A673 (cell line): ENCODE measurements around the gene NPW. TPM values are rescaled to one million over a fixed set of nuclear protein-coding genes. Genes with fewer than 3 reads are reported as not detected.

Source experiments
- BruUV-seq: library from RNA; stranded (reverse); fragments of 400-500 nt; replicated peaks from 2 replicates; lab custom pipeline; 2021; lab: Mats Ljungman, UMichigan
- CTCF ChIA-PET: fragments of 300-600 bp; sonication (Branson Sonifier 250); formaldehyde crosslinking; loops from one replicate; lab custom pipeline; 2022; ENCODE audit warnings: antibody characterized with exemption; lab: Charles Lee
- POLR2A ChIA-PET: fragments of 300-600 bp; sonication (Branson Sonifier 250); formaldehyde crosslinking; loops from one replicate; lab custom pipeline; 2022; ENCODE audit warnings: antibody characterized with exemption; ENCODE audit not compliant: low non-redundant PET; lab: Charles Lee
- DNase-seq: peaks from one replicate; pipeline ENCODE4 v3.0.0-alpha.2; 2015; ENCODE audit warnings: low spot score
- H3K27ac ChIP-seq: fragments of 200-600 bp; sonication (generic); 2 replicates; pipeline ENCODE4 v1.5.1; 2016; ENCODE audit warnings: mixed run types, low read depth, mild to moderate bottlenecking, mixed read lengths, antibody characterized with exemption, low read length; ENCODE audit not compliant: poor library complexity, severe bottlenecking
- H3K27me3 ChIP-seq: fragments of 200-600 bp; sonication (generic); replicated peaks from 2 replicates; pipeline ENCODE4 v1.6.1; 2017; ENCODE audit warnings: mixed run types, low read depth, mild to moderate bottlenecking, mixed read lengths, antibody characterized with exemption, low read length; ENCODE audit not compliant: insufficient read depth, poor library complexity
- H3K36me3 ChIP-seq: fragments of 200-600 bp; sonication (generic); 2 replicates; pipeline ENCODE4 v1.6.1; 2016; ENCODE audit warnings: mixed run types, mild to moderate bottlenecking, mixed read lengths, antibody characterized with exemption, low read length; ENCODE audit not compliant: insufficient read depth, poor library complexity, severe bottlenecking
- H3K4me1 ChIP-seq: fragments of 200-600 bp; sonication (generic); 2 replicates; pipeline ENCODE4 v1.6.1; 2017; ENCODE audit warnings: mixed run types, mild to moderate bottlenecking, mixed read lengths, antibody characterized with exemption, low read length; ENCODE audit not compliant: insufficient read depth, poor library complexity, severe bottlenecking
- H3K4me3 ChIP-seq: fragments of 200-600 bp; sonication (generic); 2 replicates; pipeline ENCODE4 v1.5.1; 2016; ENCODE audit warnings: low read depth, mixed run types, mild to moderate bottlenecking, mixed read lengths, low read length; ENCODE audit not compliant: poor library complexity, severe bottlenecking
- H3K9me3 ChIP-seq: fragments of 200-600 bp; sonication (generic); 2 replicates; pipeline ENCODE4 v1.6.1; 2016; ENCODE audit warnings: mixed run types, low read depth, mild to moderate bottlenecking, mixed read lengths, antibody characterized with exemption, low read length; ENCODE audit not compliant: poor library complexity, severe bottlenecking
- CTCF ChIP-seq: fragments of 300-800, 200-600 bp; sonication (generic); conservative IDR thresholded peaks from 2 replicates; pipeline ENCODE4 v1.5.1; 2017; ENCODE audit warnings: low read depth, mild to moderate bottlenecking, antibody characterized with exemption, low read length, moderate library complexity, mixed read lengths
- EZH2 ChIP-seq: fragments of 200-600 bp; sonication (generic); IDR thresholded peaks from 2 replicates; pipeline ENCODE4 v1.6.1; 2017; ENCODE audit warnings: borderline replicate concordance, low read depth, mild to moderate bottlenecking, mixed read lengths, antibody characterized with exemption, low read length; ENCODE audit not compliant: poor library complexity, severe bottlenecking
- intact Hi-C: fragments of 100-400 bp; cut with micrococcal nuclease; formaldehyde crosslinking; loops from one replicate; pipeline ENCODE4 v1.10.0; 2022; ENCODE audit not compliant: unreplicated experiment
- total RNA-seq: library from RNA; stranded (reverse); gene quantifications from 2 replicates; pipeline ENCODE4 v1.2.3, GENCODE V29; 2021

The NPW gene
- total RNA-seq, 1 experiment from 2014 or later = 96.5 TPM

DNA sequence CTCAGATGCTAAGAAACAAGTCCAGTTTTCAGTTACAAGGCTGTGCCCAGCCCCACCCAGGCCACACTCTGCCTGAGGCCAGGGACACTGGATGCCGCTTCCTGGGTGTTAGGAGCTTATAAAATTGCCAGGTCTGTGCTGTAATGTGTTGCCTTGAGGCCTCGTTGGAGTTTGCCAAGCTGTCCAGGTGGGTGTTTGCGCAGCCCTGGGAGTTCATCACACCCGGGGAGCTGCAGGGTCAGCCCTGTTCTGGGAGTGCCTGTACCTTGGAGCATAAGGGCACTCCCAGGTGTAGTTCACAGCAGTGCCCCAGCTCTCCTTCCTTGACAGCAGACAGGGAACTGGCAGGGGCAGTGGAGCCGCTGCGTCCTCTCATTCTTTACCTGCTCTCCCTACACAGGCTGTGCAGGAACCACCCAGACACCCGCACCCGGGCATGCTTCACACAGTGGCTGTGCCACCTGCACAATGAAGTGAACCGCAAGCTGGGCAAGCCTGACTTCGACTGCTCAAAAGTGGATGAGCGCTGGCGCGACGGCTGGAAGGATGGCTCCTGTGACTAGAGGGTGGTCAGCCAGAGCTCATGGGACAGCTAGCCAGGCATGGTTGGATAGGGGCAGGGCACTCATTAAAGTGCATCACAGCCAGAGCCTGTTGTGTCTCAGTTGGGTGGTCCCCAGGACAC, 34.0 kb upstream of the NPW start:
- H3K36me3 ChIP-seq = peaks cover 7% of the 10 kb centered on the region
- H3K9me3 ChIP-seq = no peaks in the 10 kb centered on the region
- POLR2A ChIA-PET = interaction anchor here (0.6 kb wide), 1 partner anchor 21 kb away, joined by 3 read pairs; the partner anchor contains the start of gene RPS2
- no peak overlapping the region for H3K27ac ChIP-seq
- TF ChIP-seq EZH2 (no peak), CTCF (no peak)
- DNase-seq = no peak
- CTCF ChIA-PET = interaction anchor here (0.6 to 0.9 kb wide), 2 partner anchors 26 to 155 kb away, joined by 4 to 6 read pairs; no protein-coding TSS in a partner anchor
- peak overlapping the region; percentile 81 for H3K4me3 ChIP-seq
- intact Hi-C loops = no loop called here
- peaks cover 24% of the 10 kb centered on the region for H3K4me1 ChIP-seq
- H3K27me3 ChIP-seq = peaks cover 12% of the 10 kb centered on the region
- no TSS peak for BruUV-seq

- no TSS peak for BruUV-seq
- no peak overlapping the region for H3K27ac ChIP-seq
- H3K9me3 ChIP-seq = no peaks in the 10 kb centered on the region
- H3K4me3 ChIP-seq = no peak overlapping the region
- ChIA-PET POLR2A (interaction anchor here (0.7 kb wide), 1 partner anchor 22 kb away, joined by 4 read pairs; no protein-coding TSS in a partner anchor), CTCF (no interaction called here)
- H3K27me3 ChIP-seq = peaks cover 17% of the 10 kb centered on the region
- intact Hi-C loops = no loop called here
- H3K36me3 ChIP-seq = peaks cover 7% of the 10 kb centered on the region
- no peak for TF ChIP-seq CTCF
- no peak for TF ChIP-seq EZH2
- H3K4me1 ChIP-seq = peaks cover 12% of the 10 kb centered on the region
- DNase-seq = no peak
Measured at GRCh38 chr16:1987198-1987597, 32.4 kb upstream of the NPW start.

DNA sequence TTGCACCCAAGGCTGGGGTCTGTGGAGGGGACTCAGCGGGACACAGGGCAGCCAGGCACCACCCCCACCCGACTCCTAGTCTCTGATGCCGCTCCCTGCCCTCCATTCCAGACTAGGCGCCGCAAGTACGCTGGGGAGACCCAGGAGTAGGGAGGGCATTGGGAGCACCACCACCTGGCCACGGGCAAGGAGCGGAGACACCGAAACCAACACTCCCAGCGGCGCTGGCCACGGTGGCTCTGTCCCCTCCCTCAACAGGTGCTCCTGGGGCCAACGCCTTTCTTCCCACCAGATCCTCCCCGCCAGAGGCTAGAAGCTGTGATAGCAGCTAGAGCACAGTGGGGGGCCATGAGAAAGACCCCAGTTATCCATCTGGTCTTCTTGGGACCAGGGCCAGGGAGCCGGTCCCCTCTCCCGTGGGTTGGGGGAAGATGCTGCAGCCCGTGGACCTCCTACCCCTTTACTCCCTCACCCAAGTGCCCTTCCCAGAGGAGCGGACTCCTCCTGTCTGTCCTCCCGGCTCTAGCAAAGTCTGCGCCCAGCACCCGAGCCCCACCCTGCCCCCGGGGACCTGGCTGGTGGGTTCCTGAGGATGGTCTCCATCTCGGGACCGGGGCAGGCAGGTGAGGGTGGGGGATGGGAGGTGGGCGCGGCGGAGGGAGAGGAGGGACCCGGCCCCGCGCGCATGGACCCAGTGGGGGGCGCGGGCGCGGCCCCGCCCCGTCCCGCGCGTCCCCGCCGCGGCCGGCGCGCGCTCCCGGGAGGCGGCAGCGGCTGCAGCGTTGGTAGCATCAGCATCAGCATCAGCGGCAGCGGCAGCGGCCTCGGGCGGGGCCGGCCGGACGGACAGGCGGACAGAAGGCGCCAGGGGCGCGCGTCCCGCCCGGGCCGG, 30.1 kb upstream of the NPW start, which contains the start of gene SYNGR3:
Gene SYNGR3 (plus strand): TSS at position 762 of the 892 bp plus-strand sequence. CDS start 133 bp downstream, outside the sequence.
- Histone ChIP-seq H3K36me3 (peaks cover 7% of the 10 kb centered on the region), H3K9me3 (no peaks in the 10 kb centered on the region), H3K27me3 (peaks cover 17% of the 10 kb centered on the region), H3K27ac (no peak within 1 kb of the TSS), H3K4me1 (peaks cover 11% of the 10 kb centered on the region), H3K4me3 (peak within 1 kb of the TSS; percentile 44)
- no peak for DNase-seq
- POLR2A ChIA-PET = no interaction called here
- CTCF ChIA-PET = no interaction called here
- intact Hi-C loops = no loop called here
- TF ChIP-seq CTCF = no peak
- TF ChIP-seq EZH2 = no peak
- BruUV-seq = no TSS peak
